Measurements from ENCODE around the gene IRGQ. TPM values are rescaled to one million over a fixed set of nuclear protein-coding genes. Genes with fewer than 3 reads are reported as not detected.
"Not testable (repeated sequence)": the region's sequence is repeated elsewhere in the genome, so short reads cannot be mapped to it uniquely, and the experiment has no call there.

IRGQ gene
- polyA plus RNA-seq, 1 experiment, result 5.4 TPM

- DNase-seq (ENCODE audit: low read depth), result no peak
- ChIA-PET POLR2A (no interaction called here), CTCF (interaction anchor here (0.6 kb wide), 1 partner anchor 162 kb away, joined by 4 read pairs; no protein-coding TSS in a partner anchor)
- TF ChIP-seq CTCF (IDR thresholded peaks at IDR 0.05; ENCODE audit: insufficient read depth, low read depth, low read length), result no peak
- peaks cover 17% of the 10 kb centered on the region for H3K27me3 ChIP-seq (ENCODE audit: control insufficient read depth, insufficient read depth, low read length)
- no peak overlapping the region for H3K4me3 ChIP-seq (ENCODE audit: low read depth, low read length)
- H3K36me3 ChIP-seq (ENCODE audit: control insufficient read depth, insufficient read depth, low read length), result no peaks in the 10 kb centered on the region
Measured at GRCh38 chr19:43636121-43636683, 40.3 kb upstream of the IRGQ start.

- CTCF ChIA-PET; H3K36me3 ChIP-seq (ENCODE audit: control insufficient read depth, insufficient read depth, low read length); POLR2A ChIA-PET; DNase-seq (ENCODE audit: low read depth); H3K4me3 ChIP-seq (ENCODE audit: low read depth, low read length): not testable (repeated sequence)
- peaks cover 17% of the 10 kb centered on the region for H3K27me3 ChIP-seq (ENCODE audit: control insufficient read depth, insufficient read depth, low read length)
Measured at GRCh38 chr19:43635561-43635940, 39.6 kb upstream of the IRGQ start.

GRCh38 chr19:43634872-43635560 is 39.1 kb upstream of the IRGQ start:
- Histone ChIP-seq H3K4me3 (ENCODE audit: low read depth, low read length) (no peak overlapping the region), H3K36me3 (ENCODE audit: control insufficient read depth, insufficient read depth, low read length) (no peaks in the 10 kb centered on the region), H3K27me3 (ENCODE audit: control insufficient read depth, insufficient read depth, low read length) (peaks cover 14% of the 10 kb centered on the region)
- no peak for DNase-seq (ENCODE audit: low read depth)
- TF ChIP-seq CTCF (IDR thresholded peaks at IDR 0.05; ENCODE audit: insufficient read depth, low read depth, low read length), result no peak
- CTCF ChIA-PET, result no interaction called here
- POLR2A ChIA-PET, result no interaction called here

- Histone ChIP-seq H3K36me3 (ENCODE audit: control insufficient read depth, insufficient read depth, low read length) (no peaks in the 10 kb centered on the region), H3K4me3 (ENCODE audit: low read depth, low read length) (no peak overlapping the region), H3K27me3 (ENCODE audit: control insufficient read depth, insufficient read depth, low read length) (peaks cover 14% of the 10 kb centered on the region)
- POLR2A ChIA-PET, result no interaction called here
- CTCF ChIA-PET, result no interaction called here
- DNase-seq (ENCODE audit: low read depth), result no peak
- no peak for TF ChIP-seq CTCF (IDR thresholded peaks at IDR 0.05; ENCODE audit: insufficient read depth, low read depth, low read length)
Measured at GRCh38 chr19:43634506-43634871, 38.6 kb upstream of the IRGQ start.

- no peak for TF ChIP-seq CTCF (IDR thresholded peaks at IDR 0.05; ENCODE audit: insufficient read depth, low read depth, low read length)
- DNase-seq (ENCODE audit: low read depth), result no peak
- Histone ChIP-seq H3K4me3 (ENCODE audit: low read depth, low read length) (no peak overlapping the region), H3K36me3 (ENCODE audit: control insufficient read depth, insufficient read depth, low read length) (no peaks in the 10 kb centered on the region), H3K27me3 (ENCODE audit: control insufficient read depth, insufficient read depth, low read length) (peaks cover 11% of the 10 kb centered on the region)
- CTCF ChIA-PET, result no interaction called here
- POLR2A ChIA-PET, result no interaction called here
Measured at GRCh38 chr19:43634068-43634467, 38.1 kb upstream of the IRGQ start.

GRCh38 chr19:43633520-43633919 is 37.6 kb upstream of the IRGQ start:
- no peak for DNase-seq (ENCODE audit: low read depth)
- Histone ChIP-seq H3K36me3 (ENCODE audit: control insufficient read depth, insufficient read depth, low read length) (no peaks in the 10 kb centered on the region), H3K4me3 (ENCODE audit: low read depth, low read length) (no peak overlapping the region), H3K27me3 (ENCODE audit: control insufficient read depth, insufficient read depth, low read length) (peaks cover 6% of the 10 kb centered on the region)
- POLR2A ChIA-PET, result no interaction called here
- no peak for TF ChIP-seq CTCF (IDR thresholded peaks at IDR 0.05; ENCODE audit: insufficient read depth, low read depth, low read length)
- CTCF ChIA-PET, result no interaction called here
